HG02938 (cell line): ENCODE results near the gene GPC5.

Experiments used
- ATAC-seq: cut with Tn5 transposase; IDR thresholded peaks from one replicate; pipeline ENCODE4 v1.9.1; 2021; ENCODE audit warnings: mild to moderate bottlenecking, moderate library complexity; ENCODE audit not compliant: unreplicated experiment

GPC5 gene

DNA sequence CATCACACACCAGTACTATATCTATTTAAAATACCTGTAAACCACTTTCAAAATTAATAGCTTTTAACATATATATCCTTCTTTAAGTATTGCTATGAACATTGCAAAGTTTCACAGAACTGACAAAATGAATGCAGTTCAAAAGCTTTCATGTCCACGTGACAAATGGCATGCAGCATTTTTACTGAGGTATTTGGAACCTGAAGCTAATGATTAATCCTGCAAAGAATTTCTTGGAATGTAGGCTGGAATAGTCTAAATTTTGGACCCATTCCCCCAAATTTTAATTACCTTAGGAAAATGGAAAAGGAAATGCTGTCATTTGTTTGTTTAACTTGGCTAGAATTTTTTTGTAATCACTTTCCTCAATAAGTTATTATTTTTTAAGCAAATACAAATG lies 1404.4 kb downstream of the GPC5 start:
- no peak for ATAC-seq

DNA sequence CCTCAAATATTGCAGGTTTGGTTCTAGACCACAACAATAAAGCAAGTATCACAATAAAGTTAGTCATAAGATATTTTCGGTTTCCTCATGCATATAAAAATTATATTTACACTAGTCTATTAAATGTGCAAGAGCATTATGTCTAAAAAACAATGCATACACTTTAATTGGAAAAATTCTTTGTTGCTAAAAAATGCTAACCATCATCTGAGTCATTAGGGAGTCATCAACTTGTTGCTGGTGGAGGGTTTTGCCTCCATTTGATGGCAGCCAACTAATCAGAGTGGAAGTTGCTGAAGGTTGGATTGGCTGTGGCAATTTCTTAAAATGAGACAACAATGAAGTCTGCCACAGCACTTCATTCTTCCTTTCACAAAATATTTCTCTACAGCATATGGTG lies 1405.9 kb downstream of the GPC5 start:
- ATAC-seq: no peak

DNA sequence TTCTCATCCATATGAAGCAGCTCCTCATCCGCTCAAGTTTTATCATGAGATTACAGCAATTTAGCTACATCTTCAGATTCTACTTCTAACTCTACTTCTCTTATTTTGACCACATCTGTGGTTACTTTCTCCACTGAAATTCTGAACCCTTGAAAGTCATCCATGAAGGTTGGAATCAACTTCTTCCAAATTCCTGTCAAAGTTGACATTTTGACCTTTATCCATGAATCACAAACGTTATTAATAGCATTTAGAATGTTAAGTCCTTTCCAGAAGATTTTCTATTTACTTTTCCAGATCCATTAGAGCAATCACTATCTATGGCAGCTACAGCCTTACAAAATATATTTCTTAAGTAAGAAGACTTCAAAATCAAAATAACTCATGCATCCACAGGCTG lies 1406.5 kb downstream of the GPC5 start:
- no peak for ATAC-seq

DNA sequence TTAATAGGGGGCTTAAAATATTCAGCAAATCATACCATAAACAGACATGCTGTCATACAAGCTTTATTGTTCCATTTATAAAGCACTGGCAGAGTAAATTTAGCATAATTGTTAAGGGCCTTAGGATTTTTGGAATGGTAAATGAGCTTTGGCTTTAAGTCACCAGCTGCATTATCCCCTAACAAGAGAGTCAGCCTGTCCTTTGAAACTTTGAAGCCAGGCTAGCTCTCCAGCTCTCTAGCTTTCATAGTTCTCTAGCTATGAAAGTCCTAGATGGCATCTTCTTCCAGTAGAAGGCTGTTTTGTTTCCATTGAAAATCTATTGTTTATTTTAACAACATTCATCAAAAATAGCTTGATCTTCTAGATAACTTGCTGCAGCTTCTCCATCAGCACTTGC lies 1407.3 kb downstream of the GPC5 start:
- ATAC-seq: no peak

DNA sequence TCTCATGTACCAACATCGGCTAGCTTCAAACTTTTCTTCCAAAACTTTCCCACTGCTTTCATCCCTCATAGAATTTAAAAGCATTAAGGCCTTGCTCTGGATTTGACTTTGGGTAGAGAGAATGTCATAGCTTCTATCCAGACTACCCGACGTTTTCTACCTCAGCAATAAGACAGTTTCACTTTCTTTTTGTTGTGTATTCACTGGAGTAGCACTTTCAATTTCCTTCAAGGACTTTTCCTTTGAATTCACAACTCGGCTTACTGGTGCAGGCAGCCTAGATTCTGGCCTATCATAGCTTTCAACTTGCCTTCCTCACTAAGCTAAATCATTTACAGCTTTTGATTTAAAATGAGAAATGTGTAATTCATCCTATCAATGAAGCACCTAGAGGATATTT lies 1407.8 kb downstream of the GPC5 start:
- no peak for ATAC-seq

GRCh38 chr13:92807353-92807752 lies 1408.9 kb downstream of the GPC5 start:
- ATAC-seq: no peak

DNA sequence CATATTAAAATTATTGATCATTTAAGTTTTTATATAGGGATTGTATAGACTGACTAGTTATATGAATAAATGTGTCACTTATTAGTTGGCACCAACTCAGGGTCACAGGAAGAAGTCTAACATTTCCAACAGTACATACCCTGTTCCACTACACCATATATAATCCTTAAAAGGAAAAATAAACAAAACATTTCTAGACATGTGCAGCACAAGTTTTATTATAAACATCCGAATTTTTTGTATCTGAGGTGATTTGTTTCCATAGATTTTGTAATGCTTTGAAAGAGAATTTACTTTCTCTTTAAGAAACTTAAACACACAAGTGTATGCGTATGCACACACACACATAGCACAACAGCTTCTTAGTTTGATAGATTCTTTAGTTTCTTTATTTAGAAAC lies 1409.5 kb downstream of the GPC5 start:
- no peak for ATAC-seq

GRCh38 chr13:92821324-92821723 lies 1422.9 kb downstream of the GPC5 start:
- ATAC-seq: no peak

- ATAC-seq: no peak
These were observed 1424.6 kb downstream of the GPC5 start for GRCh38 chr13:92823059-92823458.

- no peak for ATAC-seq
These were observed 1427.6 kb downstream of the GPC5 start for GRCh38 chr13:92825938-92826596.

DNA sequence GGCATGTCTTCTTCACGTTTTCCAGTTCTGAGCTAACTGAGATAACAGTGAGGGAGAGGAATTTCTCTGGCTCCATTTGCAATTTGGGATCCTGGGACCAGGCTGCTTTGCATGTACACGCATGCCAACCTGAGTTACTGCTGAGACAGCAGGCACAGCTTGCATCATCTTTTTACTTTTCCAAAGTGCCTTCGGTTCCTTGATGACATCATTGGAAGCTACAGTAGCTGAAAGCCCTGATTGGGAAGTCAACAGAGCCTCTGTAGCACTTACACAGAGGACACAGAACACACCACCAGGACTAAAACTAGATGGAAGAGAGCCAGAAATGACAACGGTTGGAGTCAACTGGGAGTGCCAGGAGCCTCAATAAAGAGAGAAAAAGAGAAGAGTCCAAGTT lies 1429.1 kb downstream of the GPC5 start:
- no peak for ATAC-seq

DNA sequence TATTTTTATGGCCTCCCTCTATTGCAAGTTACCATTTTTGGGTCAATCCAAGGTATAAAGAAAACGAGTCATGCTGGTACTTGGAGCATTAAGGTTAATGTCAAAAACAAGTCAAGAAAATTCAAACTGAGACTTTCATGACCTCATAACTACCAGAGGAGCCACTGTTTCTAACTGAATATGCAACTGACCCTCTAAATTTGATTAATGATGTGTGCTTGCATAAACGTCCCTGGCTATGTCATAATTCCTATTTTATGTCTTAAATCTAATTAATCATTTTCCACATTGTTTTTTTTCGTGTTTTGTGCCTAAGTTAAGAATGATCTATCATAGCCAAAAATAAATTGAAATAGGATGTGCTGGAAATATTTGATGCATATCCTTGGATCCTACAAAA lies 1431.5 kb downstream of the GPC5 start:
- ATAC-seq: no peak

DNA sequence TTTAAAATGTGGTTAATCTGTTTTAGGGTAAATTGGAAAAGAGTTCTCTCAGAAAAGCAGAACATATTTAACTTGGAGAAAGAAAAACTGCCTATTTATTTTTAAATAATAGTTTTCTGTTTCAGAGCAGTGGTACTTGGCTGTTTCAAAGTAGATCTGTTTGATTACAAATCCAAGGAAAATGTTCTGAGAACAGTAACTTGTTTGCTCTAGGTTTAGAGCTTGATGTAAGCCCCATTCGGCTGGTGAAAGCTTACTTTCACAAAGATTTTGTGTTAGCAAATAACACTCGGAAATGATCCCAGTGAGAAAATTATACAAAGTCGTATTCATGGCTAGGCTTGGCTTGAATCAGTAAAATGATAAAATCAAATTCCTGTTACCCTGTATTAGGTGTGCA lies 1432.4 kb downstream of the GPC5 start:
- no peak for ATAC-seq

GRCh38 chr13:92833071-92833470 lies 1434.7 kb downstream of the GPC5 start:
- ATAC-seq: no peak

DNA sequence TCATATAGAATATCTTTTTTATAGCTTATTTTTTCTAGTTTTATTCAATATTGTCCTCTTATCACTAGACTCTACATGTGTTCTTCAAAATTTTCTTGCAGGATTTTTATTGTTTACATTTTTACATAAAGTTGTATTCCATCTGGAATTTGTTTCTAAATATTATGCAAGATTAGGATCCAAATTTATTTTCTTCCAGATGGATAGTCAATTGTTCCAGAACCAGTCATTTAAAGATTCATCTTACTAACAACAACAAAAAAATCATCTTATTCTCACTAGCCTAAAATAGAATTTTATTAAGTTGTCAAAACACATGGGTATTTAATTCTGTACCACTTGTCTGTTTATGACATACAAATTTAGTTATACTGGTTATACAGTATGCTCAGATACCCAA lies 1437.8 kb downstream of the GPC5 start:
- ATAC-seq: no peak

- no peak for ATAC-seq
These were observed 1440.4 kb downstream of the GPC5 start for GRCh38 chr13:92838786-92839185.

DNA sequence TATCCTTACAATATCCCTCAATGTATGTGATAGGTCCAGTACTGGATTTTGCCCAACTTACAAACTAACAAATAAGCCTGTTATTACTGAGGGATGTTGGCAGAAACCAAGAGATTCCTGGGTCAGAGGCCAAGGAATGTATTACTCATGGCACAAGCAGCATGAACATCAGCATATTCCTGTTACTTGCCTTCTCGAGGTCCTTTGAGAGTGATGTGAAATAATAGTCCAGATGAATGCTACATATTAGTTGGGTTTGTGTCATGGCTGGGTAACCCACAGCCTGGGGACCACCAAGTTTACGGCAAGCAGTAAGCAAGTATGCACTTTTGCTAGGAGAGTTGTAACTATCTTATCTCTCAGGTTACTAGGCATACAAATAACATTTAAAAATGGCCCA lies 1443.7 kb downstream of the GPC5 start:
- no peak for ATAC-seq

GRCh38 chr13:92843549-92843948 lies 1445.1 kb downstream of the GPC5 start:
- no peak for ATAC-seq

DNA sequence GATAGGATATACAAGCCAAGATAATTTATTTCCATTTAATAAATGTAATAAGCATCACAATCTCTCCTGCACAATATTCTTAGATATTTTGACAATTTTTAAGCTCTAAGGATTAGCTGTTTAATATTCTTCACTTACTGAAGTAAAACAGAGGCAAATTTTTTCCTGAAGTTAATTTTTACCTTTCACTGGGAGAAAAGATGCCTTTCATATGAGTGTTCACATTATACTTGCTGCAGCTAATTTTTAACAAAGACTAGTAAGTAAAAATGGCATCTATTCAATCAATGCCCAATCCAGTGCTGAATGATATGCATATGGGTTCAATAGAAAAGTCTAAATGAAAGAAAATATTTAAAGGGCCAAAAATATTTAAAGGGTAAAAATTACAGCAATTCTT lies 1451.0 kb downstream of the GPC5 start:
- no peak for ATAC-seq

DNA sequence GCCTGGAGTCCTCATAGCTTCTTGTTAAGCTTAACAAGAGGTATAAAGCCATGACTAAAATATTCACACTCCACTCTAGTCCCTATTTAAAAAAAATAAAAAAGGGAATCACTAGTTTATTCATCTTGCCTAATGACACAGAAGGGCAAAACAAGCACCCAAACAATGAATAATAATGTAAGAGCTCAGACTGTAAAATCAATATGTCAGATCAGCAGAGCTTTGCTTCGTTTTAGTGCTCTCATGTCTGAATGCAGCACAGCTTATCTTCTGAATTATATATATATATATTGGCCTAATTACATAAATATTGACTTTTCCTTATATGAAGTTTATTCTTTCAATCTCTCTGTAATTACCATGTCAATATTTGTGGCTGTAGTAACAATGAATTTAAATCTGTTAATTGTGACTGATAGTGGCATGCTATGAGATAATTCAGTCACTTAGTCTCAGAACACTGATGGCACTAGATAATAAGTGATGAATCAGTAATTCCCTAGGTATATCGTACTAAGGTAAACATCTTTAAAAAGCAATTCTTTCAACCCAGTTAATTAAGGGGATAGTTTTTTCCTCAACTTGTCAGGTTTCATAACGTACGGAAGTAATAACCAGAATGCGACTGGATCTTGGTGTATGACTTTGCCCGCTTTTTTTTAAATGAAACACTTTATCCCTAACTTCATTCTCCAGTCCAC lies 1466.3 kb downstream of the GPC5 start:
- ATAC-seq: no peak

- ATAC-seq: no peak
These were observed 1474.6 kb downstream of the GPC5 start for GRCh38 chr13:92873029-92873428.

DNA sequence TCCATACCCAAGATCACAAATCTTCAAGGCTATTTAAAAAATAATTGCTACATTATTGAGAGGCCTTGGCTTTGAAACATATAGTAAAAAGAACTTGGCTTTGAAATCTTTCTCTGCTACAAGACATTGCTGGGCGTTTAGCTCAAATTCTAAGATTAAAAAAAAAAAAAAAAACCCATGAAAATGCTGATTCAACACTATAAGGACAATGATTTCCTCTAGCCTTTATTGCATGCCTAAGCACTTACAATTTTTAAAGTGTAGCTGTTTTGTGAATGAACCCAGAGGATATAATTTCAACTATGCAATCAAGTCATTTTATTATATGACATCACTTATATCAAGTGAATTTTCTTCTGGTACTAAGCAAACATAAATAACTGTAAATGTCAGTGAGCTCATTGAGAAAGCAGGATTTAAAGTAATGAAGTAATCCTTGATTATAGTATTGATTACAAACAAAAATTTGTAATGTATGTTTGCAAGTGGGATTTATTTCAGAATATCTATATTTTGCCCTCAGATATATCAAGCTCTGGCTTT lies 1488.2 kb downstream of the GPC5 start:
- no peak for ATAC-seq

DNA sequence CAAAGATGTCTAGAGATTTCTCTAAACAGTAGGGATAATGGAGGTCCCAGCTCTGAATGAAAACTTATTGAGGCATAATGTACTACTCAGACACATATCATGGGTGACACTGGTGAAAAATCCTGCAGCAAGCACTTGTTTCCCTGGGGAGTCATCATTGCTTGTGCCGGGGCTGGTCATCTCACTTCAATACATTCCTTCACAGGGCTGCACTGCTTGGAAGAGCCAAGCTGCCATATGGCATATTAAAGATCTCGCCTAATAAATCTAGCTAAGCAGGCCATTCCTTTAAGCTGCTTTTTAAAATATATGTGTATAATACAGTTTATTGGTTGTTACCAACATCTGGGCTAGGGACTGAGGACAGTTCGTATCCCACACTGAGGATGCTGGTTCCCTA lies 1496.0 kb downstream of the GPC5 start:
- no peak for ATAC-seq
